ENCODE measurements around the gene TBX21.

TBX21 gene

DNA sequence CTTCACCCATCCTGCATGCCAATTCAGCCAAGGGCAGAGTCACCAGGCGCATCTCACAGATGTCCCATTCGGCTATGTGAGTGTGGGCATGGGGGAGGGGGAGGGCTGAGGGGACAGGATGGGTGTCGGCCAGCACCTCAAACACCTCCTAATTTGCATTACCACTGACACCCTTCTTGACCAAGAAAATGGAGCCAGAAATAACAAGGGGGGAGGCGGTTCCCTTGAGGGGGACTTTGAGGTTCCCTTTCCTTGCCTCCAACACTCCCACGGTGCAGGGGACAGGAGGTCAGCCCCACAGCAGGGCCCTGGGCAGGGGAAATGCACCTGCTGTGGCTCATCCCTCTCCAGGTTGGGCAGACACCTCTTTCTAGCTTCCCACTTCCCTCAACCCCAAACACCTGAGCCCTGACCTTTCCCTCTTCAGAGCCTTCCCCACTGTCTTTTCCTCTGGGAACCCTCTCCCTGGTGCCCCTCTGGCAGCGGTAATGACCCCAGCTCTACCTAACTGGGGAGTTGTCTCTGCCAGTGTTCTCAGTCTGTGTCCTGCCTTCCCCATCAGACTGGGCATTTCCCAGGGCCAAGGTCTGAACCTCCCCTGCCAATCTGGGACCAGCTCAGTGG, 18.2 kb upstream of the TBX21 start:
- no peak for DNase-seq

- no peak for DNase-seq
These were observed 17.2 kb upstream of the TBX21 start for GRCh38 chr17:47715669-47716325.

GRCh38 chr17:47716375-47716774, 16.7 kb upstream of the TBX21 start:
- DNase-seq: no peak

DNA sequence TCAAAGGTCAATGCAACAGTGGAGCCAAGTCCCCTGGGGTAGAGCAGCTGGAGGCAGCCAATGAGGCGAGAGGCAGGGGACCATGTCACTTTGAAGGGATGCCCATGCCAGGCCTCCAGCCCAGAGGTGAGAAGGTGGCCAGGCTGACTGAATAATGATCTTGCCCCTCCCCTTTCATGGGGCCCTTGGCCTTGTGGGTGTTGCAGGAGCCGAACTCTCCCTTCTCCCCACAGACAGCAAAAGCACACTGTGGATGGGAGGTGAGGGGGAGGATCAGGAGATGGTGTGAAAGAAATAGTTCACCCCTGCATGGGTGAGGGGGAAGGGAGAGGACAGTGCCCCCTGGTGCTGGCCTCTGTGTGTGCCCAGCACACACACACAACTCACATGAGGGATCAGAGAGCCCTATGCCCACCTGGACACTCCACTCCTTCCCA, 15.8 kb upstream of the TBX21 start:
- DNase-seq: no peak

- DNase-seq: no peak
These were observed 14.9 kb upstream of the TBX21 start for GRCh38 chr17:47717979-47718621.

DNA sequence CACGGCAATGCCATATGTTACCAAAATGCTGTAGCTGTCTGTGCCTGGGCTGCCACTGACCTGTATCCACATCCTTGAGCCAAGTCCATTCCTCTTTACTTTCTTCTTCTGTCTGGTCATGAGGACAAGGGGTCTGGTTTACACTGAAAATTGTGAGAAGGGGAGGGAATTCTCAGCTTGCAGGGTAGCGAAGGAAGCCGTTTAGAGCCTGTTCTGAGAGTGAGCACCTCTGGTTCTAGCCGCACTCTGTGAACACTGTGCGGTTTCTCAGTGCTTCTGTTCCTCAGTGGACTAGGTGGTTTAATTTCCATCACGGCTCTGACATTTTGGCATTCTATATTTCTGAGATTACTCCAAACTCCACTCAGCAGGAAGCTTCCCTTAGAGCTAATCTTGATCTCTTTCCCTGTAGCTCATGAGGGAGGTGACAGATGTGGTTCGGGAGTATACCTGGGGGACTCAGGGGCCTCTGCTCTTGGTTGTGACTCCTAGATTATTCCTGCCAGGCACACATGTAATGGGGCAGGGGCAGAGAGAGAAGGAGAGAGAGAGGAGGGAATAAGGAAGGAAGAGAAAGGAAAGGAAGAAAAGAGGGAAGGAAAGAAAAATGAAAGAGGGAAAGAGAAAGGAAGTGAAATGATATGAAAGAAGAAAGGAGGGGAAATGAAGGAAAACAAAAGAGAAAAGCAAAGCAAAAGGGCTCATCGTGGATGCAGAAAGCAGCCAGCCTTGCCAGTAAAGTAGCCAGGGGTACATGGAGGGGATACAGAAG, 14.2 kb upstream of the TBX21 start:
- DNase-seq: no peak

GRCh38 chr17:47719411-47720152, 13.5 kb upstream of the TBX21 start:
- peak in 1 of 2 donors; percentile 13 for DNase-seq

DNA sequence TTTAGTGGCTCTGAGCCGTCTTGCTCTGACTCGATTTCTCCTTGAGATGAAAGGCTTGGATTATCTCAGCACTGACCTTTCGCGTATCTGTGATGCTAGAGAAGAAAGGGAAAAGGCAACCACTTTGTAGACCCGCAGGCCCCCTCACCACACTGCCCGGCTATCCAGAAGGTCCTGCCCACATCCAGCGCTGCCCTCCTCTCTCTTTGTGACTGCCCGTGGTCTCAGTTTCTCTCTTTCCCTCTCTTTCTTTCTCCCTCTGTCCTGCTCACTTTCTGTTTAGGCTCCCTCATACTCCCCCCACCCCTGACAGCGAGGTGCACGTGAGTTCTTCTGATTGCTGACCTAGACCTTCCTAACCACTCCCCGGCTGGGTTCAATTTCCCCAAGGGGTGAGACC, 12.8 kb upstream of the TBX21 start:
- no peak for DNase-seq

GRCh38 chr17:47720754-47721533, 12.1 kb upstream of the TBX21 start:
- DNase-seq: peak; percentile 36 to 46

- no peak for DNase-seq
These were observed 11.3 kb upstream of the TBX21 start for GRCh38 chr17:47721725-47722124.

- DNase-seq: no peak
These were observed 8.3 kb upstream of the TBX21 start for GRCh38 chr17:47724705-47725104.

DNA sequence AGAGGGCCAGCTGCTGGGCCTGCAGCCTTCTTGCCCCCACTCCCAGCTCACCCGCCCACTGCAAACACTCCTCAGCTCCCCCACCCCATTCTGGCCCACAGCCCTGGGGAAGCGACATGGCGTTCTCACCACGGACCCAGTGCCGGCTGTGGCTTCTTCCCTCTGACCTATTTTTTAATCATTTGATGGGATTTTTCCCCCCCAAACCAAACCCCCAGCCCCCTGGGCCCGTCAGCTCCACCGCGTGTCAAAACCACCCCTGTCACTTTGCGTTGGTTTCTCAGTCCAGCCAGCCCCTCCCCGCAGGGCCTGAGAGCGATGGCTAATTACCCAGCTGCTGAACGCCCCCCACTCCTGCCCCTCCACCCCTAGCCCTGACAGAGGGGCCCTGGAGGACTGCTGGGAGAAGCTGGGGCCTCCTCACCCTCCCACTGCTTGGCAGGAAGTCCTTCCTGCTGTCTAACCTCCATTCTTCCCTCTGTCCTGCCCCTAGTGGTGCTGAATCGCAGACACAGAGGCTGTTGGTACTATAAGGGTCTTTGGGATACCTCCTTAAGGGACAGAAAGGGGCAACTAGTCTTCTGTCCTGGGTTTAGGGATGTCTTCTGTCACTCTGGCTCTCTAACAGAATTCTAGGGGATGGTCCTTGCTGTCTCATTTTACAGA, 7.5 kb upstream of the TBX21 start:
- DNase-seq: no peak

DNA sequence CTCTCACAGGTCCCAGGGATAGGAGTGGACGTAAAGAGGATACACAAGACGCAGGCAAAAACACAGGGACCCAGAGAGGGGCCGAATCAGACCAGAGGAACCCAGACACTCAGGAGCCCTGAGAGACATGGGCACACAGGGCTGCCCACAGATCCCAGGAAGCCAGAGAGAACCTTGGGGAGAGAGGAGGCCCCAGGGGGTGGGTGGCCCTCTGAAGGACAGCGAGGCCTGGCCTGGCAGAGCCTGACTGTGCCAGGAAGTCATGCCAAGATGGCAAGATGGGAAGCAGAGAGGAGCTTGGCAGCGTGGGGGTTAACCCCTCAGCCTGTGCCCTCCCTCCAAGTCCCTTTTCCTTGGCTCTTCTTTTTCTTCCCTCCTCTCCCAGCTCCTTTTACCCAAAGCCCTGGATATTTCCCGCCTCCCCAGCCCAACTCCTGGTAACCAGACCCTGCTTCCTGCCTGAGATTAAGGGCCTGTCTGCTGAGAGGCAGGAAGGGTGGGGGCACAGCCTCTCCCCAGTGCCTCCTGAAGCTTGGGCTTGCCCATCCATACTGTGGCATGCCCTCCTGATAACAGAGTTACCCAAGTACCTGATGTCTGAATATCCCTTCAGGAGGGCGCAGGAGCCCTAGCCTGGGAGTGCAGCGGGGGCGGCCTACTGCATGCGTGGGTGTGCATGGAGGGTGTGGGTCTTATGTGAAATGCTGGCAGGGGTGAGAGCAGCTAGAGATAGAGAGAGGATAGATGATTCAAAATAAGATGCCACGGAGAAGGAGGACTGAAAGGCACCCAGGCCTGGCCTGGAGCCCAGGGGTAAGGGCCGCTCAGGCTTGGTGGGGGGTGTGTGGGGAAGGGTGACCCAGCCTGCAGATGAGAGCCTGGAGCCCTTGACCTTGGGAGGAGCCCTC, 6.0 kb upstream of the TBX21 start:
- no peak for DNase-seq

- no peak for DNase-seq
These were observed 5.4 kb upstream of the TBX21 start for GRCh38 chr17:47727704-47728036.

- no peak for DNase-seq
These were observed 4.7 kb upstream of the TBX21 start for GRCh38 chr17:47728214-47728877.

GRCh38 chr17:47729476-47729875, 3.6 kb upstream of the TBX21 start:
- no peak for DNase-seq

GRCh38 chr17:47730681-47731080, 2.4 kb upstream of the TBX21 start:
- DNase-seq: no peak

- DNase-seq: no peak
These were observed 1.6 kb upstream of the TBX21 start for GRCh38 chr17:47731396-47731795.

GRCh38 chr17:47732399-47733046, 513 bp upstream of the TBX21 start:
- no peak for DNase-seq

Data from inflammatory macrophage treated with lipopolysaccharide for 1 hour (primary cell).